GF-D8 (cell line): ENCODE results near the gene PTPRN2.
"Not testable (repeated sequence)": the region's sequence is repeated elsewhere in the genome, so short reads cannot be mapped to it uniquely, and the experiment has no call there.

ENCODE experiments used
- DNase-seq: peaks from one replicate; lab custom pipeline; 2025; lab: John Stamatoyannopoulos, UW

Gene PTPRN2

DNA sequence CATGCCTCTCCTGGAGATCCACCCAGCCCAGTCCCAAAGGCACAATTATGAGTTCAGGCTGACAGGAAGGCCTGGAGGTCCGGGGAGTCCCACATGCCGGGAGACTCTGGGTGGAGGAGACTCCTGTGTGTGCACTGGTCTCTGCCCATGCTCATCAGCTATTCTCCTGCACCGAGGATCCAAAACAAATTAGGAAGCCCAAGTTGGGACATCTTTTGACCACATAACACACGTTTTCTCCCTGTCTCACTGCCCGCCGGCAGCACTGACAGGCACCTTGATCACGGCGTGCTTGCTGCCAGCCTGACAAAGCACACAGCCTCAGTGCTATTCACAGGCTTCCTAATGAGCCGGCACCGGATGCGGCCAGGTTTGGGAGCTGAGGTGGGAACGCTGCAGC is 412.7 kb downstream of the PTPRN2 start:
- no peak for DNase-seq

DNA sequence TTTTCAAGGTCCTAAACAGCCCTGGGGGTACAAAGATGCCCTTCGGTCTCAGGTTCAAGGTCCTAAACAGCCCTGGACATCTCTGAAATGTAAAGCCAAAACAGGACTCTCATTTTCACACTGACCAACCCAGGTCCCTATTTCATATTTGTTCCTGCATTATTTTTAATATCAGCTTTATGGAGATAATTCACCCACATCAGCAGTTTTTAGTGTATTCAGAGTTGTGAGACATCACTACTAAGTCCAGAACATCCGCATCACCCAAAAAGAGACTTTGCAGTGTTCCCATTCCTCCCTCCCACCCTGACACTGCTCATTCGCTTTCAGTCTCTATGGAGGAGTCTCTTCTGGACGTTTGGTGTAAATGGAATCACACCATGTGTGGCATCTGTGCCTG is 420.2 kb downstream of the PTPRN2 start:
- no peak for DNase-seq

DNA sequence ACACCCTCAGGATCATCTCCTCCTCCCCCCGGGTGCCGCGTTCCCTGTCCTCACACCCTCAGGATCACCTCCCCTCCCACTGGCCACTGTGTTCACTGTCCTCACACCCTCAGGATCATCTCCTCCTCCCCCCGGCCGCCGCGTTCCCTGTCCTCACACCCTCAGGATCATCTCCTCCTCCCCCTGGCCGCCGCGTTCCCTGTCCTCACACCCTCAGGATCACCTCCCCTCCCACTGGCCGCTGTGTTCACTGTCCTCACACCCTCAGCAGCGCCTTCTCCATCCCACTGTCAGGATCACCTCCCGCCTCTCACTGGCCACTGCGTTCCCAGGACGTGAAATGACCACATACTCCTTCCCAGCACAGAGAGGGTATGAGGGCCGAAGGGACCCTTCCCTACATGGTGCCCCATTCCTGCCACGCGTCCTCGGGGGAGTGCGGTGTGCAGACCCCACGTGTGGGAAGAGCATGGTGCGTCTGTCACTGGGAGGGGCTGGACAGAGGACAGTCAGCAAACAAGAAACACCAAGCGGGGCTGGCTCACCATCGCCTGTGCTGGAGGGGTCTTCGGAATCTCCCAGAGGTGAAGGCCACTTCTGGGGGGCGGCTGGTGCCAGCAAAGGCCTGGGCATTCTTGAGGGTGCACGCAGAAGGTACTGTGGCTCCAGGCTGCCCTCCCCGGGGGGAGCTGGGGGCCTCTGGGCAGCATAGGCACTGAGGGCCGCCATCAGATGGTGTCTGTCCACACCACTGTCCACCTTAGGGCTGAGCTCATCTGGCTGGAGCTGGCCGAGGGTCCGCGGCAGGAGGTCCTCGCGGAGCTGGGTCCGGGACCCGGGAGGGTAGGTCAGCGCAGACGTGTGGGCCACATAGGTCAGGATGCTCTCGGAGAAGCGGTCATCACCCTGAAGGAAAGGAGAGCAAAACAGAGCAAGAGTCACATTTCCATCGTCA is 421.0 kb downstream of the PTPRN2 start:
- DNase-seq: no peak

DNA sequence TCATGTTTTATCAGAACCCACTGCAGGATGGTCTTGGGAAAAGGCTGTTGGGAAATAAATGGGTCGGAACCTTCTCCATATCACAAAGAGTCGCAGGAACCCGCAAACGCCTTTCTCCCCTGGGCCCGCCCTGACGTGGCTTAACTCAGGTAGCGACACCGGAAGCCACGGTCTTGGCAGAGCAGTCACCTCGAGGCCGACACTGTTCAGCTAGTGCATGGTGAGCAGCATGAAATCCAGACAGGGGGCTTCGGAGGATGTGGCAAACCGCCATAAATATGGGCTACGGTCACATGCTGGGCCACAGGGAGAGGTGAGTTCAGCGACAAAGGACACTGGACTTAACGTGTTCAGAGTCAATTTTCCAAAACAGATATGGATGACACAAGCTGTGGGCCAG is 421.9 kb downstream of the PTPRN2 start:
- no peak for DNase-seq

DNA sequence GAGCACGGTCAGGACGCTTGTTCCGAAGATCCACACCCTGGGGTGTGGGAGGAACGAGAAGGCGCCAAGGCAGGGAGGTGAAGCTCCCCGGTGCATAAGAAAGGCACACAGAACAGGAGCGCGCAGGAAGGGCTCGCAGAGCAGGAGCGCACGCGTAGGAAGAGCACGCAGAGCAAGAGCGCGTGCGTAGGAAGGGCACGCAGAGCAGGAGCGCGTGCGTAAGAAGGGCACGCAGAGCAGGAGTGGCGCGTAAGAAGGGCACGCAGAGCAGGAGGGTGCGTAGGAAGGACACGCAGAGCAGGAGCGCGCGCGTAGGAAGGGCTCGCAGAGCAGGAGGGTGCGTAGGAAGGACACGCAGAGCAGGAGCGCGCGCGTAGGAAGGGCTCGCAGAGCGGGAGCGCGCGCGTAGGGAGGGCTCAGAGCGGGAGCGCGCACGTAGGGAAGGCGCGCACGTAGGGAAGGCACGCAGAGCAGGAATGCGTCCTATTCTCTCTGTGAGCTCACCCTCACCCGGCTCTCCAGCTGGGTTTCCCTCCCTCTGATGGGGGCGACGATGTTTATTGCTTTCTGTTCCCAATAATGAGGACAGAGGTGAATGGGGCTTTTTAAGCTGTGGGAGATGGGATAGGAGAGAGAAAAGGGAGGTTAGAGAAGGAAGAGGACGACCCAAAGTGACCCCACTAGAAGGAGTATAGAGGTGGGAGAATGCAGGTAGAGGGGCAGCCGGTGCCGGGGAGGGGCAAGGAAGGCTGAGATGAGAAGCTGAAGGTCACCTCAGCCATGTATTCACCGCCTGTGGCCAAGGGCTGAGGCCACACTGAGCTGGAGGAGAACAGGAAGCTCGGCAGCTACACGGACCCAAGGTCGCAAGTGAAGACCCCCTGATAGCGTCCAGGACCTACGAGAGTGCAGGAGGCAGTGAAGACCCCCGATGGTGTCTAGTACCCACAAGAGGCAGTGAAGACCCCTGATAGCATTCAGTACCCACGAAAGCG is 423.2 kb downstream of the PTPRN2 start:
- DNase-seq: no peak

DNA sequence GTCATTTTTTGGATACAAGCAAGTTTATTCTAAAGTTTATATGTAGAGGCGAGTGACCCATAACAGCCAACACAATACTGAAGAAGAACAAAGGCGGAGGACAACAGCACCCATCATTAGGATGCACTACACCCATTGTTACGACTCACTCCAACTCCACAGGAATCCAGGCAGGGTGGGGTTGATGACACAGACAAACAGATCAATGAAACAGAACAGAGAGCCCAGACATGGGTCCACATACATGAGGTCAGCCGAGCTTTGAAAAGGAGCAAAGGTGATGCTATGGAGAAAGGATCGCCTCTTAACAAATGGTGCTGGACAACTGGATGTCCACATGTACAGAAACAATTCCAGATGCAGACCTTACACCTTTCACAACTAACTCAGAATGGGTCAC is 426.4 kb downstream of the PTPRN2 start:
- no peak for DNase-seq

DNA sequence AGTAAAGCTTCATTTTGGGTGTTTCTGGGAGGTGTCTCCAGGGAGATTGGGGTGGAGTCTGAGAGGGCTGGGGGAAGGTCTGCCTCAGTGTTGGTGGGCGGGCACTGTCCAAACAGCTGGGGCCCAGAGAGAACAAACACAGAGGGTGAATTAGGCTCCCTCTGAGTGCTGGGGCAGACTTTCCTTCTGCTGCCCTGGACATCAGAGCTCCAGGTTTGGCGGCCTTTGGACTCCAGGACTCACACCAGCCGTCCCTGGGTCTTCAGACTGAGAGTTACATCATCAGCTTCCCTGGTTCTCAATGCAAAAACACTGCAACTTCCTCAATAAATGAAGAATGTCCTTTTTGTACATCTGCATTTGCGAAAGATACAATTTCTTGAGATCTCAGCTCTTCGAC is 427.4 kb downstream of the PTPRN2 start:
- no peak for DNase-seq

DNA sequence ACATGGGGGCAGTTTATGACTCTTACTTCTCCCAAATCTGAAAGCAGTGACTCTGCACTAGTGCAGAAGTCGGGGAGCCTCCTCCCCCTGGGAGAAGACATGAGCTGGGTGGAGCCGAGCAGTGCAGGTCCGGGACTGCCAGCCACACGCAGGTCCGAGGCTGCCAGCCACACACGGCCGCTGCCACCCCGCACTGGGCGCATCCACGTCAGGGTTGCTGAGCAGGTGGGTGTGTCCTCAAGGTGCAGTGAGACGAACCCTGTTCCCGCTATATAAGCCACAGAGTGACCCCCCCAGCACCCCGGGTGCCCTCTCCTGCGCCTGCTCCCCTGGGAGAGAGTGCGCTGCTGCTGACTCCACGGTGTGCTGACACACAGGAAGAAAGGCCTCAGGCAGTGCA is 430.2 kb downstream of the PTPRN2 start:
- DNase-seq: no peak

DNA sequence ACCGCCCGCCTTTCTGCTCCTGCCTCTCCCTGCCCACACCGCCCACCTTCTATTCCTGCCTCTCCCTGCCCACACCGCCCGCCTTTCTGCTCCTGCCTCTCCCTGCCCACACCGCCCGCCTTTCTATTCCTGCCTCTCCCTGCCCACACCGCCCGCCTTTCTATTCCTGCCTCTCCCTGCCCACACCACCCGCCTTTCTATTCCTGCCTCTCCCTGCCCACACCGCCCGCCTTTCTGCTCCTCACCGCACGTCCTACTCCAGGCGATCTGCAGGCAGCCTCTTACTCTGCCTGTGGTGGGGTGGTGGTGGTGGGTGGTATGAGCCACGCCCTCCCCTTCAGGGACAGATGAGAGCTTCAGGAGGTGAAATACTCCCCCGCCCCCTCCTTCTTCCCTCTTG is 436.4 kb downstream of the PTPRN2 start:
- DNase-seq: not testable (repeated sequence)

DNA sequence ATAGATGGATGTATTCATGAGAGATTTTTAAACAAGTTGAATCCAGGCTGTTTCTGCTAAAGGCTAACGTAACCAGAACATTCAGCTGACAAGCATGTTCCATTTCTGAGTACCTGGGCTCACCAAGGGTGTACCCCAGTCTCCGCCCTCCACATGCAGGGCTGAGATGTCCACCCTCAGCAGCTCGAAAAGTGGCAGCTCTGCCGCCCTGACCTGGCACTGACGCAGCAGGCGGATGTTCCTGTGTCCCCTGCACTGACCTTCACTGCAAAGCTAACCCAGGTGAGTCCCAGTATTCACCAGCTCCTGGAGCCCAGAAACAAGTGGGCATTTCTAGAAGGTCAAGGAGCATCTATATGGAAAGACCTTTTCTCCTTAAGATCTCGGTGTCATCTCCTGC is 437.4 kb downstream of the PTPRN2 start:
- DNase-seq: no peak

DNA sequence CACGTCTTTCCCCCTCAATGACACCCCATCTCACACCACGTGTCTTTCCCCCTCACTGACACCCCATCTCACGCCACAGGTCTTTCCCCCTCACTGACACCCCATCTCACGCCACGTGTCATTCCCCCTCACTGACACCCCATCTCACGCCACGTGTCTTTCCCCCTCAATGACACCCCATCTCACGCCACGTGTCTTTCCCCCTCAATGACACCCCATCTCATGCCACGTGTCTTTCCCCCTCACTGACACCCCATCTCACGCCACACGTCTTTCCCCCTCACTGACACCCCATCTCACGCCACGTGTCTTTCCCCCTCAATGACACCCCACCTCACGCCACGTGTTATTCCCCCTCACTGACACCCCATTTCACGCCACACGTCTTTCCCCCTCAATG is 440.2 kb downstream of the PTPRN2 start:
- not testable (repeated sequence) for DNase-seq

DNA sequence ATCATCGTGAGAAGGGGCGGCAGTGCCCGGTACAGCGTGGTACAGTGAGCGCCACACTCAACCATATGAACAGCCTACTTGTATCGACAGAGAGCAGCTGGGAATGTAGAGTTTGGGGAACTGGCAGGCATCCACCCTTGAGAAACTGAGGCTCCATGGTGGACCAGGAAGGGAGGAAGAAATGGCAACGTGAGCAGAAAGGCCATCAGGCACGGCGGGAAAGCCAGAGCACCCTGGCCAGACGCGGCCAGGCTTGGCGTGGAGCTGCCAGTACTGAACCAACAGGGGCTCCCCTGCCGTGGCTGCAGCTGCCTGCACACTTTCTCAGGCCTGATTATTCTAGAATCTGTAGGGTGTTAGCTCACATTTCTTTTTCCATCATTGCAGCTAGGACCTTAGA is 442.3 kb downstream of the PTPRN2 start:
- DNase-seq: no peak

DNA sequence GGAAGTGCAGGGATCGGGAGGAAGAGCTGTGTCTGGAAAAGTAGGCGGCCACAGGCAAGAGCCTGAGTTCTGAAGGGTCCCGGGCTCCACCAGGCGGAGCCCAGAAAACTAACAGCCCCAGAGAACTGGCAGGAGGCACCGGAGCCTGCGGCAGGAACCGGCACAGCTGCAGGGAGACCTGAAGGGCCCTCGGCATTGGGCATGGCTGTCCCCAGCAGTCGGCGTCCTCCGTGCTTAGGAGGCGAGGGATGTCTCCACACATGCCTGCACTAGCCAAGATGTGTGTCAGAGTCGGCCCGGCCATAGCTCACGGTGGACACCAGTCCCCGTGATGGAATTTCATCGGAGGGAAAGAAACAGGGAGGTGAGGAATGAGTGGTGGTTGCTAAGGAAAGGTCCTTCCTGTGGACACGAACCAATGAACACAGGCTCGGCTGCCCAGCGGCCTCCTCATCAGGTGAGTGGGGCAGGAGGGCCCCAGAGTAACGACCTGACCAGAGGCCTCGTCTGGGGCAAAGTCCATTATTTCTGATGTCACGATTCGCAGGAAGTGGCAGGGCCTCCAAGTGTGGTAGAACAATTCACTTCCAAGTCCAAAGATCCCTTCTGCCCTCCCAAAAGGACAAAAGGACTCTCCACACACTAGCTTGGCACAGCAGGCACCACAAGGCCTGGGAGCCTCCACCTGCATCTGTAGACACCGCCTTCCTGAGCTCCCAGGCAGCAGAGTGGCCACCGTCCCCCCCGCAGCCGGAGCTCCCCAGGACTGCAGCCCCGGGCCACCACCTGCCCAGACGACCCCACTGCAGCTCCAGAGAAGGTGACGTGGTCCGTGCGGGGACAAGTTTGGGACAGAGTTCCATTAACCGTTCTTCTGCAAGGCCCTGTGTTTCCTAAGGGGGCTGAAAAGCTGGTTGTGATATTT is 444.2 kb downstream of the PTPRN2 start:
- no peak for DNase-seq

DNA sequence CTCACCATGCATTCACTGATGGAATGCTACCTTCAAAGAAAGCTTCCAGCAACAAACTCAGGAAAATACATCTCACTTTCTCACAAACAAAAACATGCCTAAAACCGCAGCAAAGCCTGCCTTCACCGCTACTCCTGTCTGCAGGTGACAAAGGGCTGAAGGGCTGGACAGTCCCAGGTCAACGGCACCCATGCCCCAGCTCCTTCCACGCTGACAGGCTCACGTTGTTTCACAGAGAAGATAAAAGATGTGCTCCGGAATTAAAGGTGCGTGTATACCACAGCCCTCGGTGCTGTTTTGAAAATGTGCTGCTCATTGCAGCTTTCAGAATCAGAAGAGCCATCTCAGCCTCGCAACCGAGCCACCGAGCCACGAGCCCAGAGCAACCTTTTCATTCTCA is 445.0 kb downstream of the PTPRN2 start:
- DNase-seq: no peak

DNA sequence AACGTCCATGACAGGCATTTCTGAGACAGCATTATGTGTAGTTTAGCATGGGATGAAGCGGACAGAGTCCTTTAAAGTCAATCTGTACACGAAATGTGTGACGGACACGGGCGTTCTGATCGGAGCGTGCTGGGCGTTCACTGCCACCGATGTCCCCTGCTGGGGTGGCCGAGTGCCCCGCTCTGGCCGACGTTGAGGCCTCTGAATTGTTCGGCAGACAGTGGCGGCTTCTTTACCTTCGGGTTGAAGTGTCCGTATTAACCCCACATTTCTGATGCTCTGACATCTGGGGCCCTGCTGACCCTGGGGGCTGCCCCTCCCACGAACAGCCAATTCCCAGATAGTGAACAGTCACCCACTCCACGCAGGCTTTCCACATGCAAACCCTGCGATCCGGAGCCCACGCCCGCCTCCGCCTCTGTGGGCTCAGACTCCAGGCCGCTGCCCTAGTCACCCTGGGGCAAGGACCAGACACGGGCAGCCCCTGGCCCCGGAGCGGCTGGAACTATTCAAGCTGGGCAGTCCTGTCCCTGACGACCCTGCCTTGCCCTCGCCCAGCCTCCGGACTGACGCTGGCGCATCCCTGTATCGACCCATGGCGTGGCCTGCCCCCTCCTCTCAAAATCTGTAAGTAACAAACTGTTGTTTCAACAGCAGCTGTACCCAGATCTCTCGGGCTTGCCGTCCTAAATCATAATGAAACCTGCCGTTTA is 445.7 kb downstream of the PTPRN2 start:
- DNase-seq: no peak

DNA sequence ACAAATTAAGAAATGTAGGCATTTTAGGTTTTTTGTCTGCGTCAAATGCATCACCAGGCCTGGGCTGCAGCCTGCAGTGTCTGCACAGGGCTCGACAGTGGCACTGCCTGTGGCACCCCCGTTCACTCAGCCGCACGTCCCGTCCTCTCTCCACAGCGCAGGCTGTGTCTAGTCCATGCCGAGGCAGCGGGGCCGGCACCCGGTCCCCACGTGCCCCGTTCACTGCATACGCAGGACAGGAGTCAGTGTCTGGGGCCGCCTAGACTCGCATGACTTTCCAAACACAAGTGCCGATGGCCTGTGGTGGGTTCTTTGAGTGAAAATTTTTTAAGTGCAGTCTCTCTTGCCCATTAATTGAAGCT is 446.4 kb downstream of the PTPRN2 start:
- DNase-seq: no peak

DNA sequence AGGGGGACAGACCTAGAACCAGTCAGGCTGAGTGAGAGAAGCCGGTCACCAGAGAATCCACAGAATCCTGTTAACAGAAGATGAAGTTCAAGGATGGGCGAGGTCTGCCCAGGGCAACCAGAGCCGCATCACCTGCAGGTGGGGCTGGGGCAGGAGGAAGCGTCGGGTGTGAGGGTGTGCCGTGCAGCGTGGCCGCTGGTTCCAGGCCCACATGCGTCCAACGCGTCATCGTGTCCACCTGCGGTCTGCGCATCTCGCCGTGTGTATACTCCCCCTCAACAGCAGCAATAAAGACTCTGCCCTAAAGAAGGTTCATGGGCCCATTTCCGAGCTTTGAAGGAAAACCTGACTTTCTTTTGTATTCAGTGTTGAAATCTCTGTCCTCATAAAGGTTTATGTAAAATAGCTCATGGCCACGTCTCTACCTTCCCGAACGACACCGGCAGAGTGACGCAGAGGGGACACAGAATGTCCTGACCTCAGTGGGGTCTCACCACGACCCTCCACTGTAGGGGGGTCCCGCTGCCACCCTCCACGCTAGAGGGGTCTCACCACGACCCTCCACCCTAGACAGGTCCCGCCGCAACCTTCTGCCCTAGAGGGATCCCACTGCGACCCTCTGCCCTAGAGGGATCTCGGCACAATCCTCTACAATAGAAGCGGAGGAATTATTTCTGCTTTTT is 446.9 kb downstream of the PTPRN2 start:
- DNase-seq: no peak

DNA sequence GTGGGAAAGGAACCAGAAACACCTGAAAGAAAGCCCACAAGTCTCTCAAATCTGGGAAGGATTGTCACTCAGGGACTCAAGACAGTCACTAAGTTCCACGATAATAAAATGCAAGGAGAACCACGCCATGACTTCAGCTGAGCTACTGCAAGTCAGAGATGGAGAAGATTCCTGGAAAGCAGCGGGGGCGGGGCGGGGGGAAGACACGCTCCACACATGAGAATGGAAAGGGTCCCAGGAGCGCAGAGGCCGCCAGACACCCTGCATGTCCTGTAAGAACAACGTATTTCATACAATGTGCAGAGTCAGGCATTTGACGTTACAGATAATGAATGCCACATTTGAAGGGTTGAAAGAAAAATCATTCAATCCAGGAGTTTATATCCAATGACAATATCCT is 448.1 kb downstream of the PTPRN2 start:
- no peak for DNase-seq

DNA sequence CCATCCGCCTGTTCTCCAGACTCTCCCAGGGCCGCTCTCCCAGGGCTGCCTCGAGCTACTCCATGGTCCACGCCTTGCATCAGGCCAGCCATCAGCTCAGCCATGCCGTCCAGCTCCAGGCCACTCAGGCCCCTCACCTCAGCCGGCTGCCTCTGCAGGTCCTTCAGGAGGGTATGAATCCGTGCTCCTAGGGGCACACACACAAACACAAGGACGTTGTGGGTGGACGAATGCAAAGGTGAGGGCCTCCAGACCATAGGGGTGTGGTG is 449.4 kb downstream of the PTPRN2 start:
- no peak for DNase-seq

DNA sequence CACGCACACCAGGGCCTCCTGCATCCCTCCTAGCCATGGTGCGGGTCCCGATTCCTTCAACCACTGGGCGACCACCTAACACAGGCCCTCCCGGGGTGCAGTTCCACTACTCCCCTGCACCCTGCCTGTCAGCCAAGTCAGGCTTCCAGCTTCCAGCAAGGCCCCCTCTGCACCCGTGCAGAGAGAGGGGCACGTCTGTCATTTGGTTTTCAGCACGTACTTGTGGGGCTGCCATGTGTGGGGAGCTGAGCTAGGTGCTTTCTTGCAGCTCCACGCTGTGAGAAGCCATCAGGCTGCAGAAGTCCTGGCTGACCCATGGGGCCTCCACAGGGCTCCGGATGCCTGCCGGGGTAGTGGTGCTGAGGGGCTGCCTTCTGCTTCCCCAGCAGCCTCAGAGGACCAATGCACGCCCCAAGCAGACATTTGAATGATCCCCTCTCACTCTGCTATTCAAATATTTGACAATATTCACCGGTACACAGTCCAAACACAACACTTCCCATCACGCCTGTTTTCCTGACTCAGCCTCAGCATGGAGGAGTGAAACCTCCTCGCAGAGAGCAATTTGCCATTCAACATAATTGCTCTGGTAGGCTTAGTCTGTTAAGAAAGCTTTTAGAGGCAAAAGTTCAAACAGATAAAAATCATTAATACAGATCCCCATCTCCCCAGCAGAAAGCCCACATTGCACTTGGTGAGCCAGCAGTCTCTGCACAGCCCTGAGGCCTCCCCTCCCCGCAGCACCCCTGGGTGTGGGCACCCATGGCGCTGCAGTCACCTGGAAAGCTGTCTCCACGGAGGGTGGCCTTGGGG is 449.9 kb downstream of the PTPRN2 start:
- no peak for DNase-seq
